Activated CD4-positive, alpha-beta T cell treated with anti-CD3 and anti-CD28 coated beads, Interleukin-10, Interleukin-2, amounts not matched to agents 100 ng/mL and 50 ng/mL, durations not matched to agents 16 hours and 8 hours (primary cell): Measurements from ENCODE around the gene HSD17B2.
"Not testable (repeated sequence)": the region's sequence is repeated elsewhere in the genome, so short reads cannot be mapped to it uniquely, and the experiment has no call there.

Source experiments
- DNase-seq: peaks from one replicate; pipeline ENCODE4 v3.0.0-alpha.2; 2020

HSD17B2 gene, protein sequence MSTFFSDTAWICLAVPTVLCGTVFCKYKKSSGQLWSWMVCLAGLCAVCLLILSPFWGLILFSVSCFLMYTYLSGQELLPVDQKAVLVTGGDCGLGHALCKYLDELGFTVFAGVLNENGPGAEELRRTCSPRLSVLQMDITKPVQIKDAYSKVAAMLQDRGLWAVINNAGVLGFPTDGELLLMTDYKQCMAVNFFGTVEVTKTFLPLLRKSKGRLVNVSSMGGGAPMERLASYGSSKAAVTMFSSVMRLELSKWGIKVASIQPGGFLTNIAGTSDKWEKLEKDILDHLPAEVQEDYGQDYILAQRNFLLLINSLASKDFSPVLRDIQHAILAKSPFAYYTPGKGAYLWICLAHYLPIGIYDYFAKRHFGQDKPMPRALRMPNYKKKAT

DNA sequence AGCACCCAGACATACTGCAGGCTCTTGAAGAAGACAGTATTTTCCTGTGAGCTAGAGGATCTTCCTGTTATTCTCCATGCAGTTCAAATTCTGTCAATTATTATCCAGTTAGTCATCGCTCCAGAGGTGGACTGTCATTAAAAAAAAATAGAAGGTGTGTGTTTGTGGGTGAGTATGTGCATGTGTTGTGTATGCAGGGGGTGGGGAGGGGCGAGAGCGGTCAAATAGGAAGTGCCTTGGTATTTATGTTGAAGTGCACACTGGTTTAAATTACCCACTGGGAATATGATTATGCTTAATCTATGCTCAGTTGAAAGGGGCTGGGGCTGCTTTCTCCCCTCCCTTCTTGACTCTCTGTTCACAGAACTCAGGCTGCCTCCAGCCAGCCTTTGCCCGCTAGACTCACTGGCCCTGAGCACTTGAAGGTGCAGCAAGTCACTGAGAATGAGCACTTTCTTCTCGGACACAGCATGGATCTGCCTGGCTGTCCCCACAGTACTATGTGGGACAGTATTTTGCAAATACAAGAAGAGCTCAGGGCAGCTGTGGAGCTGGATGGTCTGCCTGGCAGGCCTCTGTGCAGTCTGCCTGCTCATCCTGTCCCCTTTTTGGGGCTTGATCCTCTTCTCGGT lies at the start of gene HSD17B2:
Gene HSD17B2 (plus strand): TSS at position 273 of the 632 bp plus-strand sequence. CDS start 172 bp downstream, at position 445.
- no peak for DNase-seq

DNA sequence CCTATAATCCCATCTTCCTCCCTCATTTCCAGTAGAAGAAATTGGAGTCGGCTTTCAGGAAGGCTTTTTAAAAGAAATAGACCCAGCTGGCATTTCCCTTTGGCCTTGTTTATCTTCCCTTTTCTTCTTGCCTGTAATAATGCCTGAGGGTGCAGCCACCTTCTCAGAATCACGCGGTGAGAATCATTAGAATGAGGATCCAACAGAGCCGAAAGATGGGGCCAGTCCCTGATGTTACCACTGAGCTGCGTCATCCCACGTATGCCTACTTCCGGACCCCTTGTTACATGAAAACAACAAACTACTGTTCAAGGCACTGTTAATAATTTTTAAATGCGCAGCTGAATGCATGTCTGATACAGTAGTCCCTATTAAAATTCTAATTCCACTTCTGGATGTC lies 47.9 kb upstream of the HSD17B2 start:
- no peak for DNase-seq

DNA sequence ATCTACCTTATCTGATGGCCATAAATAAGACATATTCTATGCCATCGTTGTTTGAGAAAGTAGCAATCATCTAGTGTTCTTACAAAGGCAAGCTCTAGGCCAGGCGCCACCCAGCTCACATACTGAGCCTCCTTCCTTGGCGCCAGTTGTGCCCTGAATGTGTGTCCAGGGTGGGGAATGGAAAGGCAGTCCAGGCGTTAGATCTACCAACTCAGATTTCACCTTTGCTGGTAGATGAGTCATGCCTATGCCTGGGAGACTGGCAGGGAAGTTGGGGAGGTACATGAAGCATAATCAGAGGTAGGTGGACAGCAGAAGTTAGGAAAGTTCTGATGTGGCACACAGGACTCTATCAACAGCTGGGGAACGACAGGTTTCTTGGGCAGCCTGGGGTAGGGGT lies 47.3 kb upstream of the HSD17B2 start:
- no peak for DNase-seq

DNA sequence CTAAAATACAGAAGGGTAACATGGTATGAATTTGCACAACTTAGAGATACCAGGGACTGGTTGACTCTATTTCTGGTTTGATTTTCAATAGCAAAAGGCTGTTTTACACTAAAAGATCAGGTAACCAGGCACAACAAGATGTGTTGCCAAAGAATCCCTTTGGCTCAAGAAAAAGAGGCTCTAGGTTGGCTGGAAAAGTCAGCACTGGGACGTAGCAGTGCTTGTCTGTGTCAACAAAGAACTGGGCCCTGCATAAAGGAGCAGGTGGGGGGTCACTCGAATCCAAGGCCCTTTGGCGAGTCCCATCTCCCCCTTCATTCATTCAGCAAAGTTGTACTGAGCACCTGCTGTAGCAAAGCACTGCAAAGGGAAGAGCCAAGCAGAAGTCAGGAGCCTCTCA lies 42.2 kb upstream of the HSD17B2 start:
- DNase-seq: no peak

DNA sequence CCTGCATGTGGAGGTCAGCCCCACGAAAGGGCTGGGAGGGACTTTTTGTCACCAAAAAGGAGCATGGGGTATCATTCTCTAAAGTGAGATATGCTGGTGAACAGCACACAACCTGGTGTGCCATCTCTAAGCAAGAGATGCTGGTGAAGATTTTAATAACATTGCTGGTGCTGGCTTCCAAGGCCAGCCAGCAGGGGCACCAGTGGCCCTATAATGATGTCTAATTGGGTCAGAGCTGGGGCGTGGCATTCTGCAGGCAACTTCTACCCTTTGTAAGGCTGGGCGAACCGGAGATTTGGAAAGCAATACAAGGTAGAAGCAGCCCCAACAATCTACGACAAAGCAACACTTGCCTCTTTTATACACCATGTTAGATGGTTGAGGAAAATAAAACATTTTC lies 40.6 kb upstream of the HSD17B2 start:
- DNase-seq: no peak

DNA sequence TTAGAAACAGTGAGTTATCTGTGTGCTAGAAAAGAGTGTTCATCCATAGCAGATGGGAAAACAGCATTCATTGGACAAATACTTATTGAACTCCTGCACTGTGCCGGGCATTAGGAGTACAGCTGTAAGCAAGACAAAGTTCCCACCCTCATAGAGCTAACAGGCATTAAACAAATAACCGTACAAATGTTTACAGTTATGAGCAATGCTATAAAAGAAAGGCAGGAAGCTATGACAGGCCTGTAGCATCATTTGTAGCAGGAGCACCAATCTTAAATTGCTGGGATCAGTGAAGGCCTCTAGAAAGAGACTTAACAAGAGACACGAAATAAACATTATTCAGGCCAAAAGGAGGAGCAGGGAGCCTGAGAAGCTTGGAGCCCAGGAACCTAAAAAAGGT lies 39.4 kb upstream of the HSD17B2 start:
- DNase-seq: no peak

DNA sequence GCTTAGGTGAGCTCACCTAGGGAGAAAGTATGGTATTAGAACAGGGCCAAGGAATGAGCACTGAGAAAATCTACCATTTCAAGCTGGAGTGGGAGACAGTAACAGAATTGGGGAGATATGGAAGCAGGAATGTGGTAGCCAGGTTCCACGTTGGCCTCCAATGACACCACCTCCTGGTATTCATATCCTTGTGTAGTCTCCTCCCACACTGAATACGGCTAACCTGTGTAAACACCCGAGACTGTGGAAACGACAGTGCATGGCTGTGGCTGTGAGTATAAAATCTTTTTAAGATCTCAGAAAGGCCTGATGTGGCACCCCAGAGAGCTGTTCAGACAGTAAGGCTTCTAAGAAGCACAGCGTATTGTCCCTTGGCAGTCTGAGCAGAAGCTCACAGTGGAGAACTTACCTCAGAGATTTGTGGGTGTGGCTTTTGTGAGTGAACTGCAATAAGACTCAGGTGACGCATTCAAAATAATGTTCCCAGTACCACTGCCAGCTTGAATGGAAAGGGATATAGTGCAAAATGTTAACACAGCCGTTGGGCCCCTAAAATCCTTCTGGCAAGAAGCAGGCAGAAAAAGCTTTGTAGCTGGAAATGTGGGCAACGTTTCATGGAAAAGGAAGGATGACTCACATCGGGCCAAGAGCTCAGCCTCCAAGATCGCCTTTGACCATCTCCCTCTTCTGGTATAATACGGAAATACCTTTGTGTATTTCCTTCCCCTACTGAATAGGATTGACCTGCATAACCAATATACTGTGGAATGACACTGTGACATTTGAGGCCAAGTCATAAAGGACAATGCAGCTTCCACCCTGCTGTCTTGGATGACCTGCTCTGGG lies 38.2 kb upstream of the HSD17B2 start:
- DNase-seq: no peak

DNA sequence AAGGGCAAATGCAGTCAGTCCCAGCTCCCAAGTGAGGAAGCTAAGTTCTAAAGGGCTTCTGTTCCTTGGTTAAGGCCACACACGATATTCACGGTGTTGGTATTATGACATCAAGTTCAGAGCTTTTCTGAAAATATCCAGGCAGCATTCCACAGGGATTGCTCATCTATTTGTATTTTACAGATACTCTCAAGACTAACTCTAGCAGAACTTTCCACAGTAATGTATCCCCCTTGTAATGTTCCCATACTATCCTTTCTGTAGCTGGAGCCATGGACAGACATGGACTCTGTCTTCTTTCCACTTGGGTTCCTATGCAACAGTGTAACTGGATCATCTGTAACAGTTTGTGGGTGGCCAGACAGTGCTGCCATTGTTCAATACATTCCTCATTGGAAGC lies 37.3 kb upstream of the HSD17B2 start:
- DNase-seq: no peak

DNA sequence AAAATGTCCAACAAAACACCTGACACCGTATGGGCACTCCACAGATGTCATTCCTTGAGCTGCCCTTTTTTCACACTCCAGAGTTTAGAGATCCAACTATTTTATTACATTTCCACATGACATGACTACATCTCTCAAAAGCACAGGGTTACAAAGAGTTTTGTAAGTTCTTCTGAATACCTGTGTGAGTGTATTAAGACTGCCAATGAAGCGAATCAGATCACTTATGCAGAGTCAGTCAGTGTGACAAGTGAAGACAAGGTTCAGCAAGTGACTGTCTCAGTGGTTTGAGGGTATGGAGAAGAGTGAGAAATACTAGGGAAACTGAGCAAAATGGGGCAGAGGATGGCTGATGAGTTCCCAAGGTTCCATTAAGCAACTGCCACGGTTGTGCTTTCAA lies 32.2 kb upstream of the HSD17B2 start:
- DNase-seq: no peak

DNA sequence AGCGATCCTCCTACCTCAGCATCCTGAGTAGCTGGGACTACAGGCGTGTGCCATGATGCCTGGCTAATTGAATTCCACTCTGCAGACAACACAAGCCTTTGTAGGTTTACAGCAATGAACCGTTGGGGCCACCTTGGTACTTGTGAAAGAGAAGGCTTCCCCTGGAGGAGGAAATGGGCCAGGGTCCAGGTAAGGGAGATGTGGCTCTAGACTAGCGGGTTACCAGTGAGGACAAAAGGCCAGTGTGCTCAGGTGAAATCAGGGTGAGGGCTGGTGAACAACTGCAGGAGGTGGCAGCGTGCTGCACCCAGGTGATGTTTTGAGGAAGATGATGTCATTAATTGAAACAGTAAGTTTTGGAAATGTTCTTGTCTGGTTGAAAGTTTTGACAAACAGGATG lies 30.5 kb upstream of the HSD17B2 start:
- no peak for DNase-seq

DNA sequence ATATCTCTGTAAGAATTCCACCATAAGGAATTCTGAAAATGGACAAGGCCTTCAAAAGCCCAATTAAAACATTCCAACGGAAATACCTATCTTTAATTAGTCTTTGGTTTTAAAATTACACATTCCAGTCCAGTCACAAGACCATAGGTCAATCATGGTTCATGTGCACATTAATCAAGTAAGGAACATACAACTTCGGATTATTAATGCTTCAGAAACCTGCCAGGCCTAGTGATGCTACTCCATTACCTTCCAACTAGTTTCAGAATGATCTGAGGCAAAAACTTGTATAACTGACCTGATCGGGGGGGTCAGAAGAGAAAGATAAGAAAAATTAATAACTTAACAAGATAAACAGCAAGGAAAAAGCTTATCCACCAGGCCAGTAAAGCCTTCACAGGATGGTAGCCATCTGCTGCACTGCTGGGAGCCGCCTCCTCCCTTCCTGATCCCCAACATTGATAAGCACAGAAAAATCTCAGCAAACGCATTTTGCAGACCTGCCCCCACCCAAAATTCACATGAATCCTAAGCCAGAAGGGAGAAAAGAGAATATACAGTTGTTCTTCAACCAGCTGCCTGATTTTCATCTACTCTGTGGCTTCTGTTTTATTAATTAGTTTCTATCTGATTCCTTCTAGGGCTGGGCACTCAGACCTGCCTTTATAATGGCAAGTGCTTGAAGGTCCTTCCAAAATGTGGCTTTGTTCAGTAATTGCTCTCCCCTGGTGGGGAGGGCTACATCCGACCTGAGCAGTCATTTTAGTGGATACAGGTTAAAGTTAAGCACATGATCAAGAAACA lies 29.8 kb upstream of the HSD17B2 start:
- no peak for DNase-seq

DNA sequence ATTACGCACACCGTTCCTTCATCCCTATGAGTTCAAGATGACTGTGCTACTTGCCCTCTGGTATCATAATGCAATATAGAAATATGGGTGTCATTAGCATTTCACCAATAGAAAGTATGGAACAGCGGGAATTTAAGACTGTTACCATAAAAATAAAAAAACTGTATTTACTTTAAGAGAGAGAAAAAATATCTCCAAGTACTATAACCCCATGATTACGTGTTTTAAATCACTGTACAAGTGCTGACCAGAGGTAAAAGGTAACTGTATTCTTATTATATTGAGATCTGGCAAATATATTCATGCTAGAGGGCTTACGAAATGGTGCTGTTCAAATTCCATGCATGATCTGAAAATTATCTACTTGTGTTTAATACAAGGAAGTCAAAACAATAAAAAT lies 29.0 kb upstream of the HSD17B2 start:
- DNase-seq: no peak

DNA sequence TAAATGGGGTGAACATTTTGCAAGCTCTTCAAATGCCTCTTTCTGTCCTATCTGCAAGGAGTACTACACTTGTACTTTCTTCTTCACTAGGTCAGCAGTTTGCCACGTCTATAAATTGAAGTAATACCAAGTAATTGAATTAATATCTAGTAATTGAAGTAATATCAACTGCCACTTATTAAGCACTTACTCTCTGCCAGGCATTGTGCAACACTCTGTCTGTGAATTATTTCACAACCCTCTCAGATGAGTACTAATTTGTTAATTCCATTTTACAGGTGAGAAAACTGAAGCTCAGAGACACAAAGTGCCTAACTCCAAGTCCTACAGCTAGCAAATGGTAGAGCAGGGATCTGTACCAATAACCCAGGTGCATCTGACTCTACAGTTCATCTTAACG lies 27.9 kb upstream of the HSD17B2 start:
- DNase-seq: no peak

DNA sequence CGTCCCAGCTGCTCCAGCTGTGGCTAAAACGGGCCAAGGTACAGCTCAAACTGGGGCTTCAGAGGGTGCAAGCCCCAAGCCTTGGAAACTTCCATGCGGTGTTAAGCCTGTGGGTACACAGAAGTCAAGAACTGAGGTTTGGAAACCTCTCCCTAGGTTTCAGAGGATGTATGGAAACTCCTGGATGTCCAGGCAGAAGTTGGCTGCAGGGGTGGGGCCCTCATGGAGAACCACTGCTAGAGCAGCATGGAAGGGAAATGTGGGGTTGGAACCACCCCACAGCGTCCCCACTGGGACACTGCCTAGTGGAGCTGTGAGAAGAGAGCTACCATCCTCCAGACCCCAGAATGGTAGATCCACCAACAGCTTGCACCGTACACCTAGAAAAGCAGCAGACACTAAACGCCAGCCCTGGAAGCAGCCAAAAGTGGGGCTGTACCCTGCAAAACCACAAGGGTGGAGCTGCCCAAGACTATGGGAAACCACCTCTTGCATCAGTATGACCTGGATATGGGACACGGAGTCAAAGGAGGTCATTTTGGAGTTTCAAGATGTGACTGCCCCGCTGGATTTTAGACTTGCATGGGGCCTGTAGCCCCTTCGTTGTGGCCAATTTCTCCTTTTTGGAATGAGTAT lies 26.0 kb upstream of the HSD17B2 start:
- DNase-seq: no peak

DNA sequence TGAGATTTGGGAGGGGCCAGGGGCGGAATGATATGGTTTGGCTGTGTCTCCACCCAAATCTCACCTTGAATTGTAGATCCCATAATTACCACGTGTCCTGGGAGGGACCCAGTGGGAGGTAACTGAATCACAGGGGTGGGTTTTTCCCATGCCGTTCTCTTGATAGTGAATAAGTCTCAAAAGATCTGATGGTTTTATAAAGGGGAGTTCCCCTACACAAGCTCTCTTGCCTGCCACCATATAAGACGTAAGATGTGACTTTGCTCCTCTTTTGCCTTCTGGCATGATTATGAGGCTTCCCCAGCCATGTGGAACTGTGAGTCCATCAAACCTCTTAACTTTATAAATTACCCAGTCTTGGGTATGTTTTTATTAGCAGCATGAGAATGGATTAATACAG lies 25.3 kb upstream of the HSD17B2 start:
- not testable (repeated sequence) for DNase-seq

DNA sequence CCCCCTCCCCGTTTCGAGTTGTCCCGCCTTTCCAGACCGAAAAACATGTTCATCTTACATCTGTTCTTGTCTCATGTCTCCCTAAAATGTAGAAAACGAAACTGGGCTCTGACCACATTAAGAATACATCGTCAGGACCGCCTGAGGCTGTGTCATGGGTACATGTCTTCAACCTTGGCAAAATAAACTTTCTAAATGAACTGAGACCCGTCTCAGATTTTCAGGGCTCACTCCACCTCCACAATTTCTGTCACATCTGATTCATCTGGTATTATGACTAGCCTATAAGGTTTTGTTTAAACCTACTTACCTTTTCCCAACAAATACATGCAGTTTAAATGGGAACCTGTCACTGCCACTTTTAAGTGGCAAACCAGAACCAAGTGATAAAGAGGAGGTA lies 24.4 kb upstream of the HSD17B2 start:
- DNase-seq: no peak

DNA sequence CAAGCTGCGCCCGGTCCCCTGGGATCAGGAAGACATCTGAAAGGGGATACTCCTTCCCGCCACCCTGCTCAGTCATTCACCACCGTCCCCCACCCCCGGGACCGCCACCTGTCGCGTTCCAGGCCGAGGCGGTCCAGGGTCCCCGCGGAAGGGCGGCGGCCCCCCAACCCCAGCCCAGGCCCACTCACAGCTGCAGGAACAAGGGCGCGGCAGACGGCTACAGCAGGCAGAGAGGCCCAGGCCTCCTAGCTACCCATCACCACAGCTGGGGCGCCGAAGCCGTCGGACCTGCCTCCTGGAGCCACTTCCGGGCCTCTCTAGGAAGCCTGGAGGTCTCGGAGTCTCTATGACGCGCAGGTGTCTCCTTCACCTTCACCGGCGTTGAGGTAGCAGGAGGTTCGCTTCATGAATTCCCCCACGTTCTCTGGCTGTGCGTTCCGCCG lies 23.8 kb upstream of the HSD17B2 start, which contains the start of gene SDR42E1:
Gene SDR42E1 (minus strand): TSS at position 272 of the 443 bp plus-strand sequence. CDS start 10,612 bp downstream, outside the sequence.
- peak; percentile 57 for DNase-seq

DNA sequence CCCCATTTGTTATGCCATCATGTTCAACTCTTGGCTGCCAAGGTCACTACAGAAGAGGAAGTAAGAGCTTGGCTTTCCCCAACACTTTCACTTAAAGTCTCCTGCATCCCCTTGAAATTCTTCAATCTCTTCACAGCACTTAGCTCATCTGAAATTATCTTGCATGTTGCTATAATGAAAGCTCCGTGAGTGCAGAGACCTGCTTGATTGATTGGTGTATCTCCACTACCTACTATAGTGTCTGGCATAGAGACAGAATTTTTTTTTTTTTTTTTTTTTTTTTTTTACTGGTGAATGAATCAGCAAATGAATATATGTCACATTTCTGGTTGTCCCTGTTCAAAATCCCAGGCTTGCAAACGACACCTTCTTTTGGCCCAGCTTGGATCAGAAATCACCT lies 21.9 kb upstream of the HSD17B2 start:
- no peak for DNase-seq

DNA sequence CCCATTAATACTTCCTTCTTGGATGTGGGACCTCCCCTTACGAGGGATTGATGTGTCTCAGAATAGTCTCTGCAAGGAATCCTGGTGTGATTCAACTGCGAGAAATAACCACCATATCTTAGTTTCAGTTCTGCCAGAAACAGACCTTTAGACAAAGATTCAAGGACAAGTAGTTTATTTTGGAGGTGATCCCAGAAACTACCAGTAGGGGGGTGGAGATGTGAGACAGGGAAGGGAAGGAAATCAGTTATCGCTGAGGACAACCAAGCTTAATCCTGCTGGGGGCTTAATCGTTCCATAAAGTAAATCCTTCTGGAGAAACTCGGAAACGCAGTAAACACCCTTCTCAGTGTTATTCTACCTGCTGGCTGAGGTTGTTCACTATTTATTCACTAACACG lies 18.8 kb upstream of the HSD17B2 start:
- DNase-seq: no peak

DNA sequence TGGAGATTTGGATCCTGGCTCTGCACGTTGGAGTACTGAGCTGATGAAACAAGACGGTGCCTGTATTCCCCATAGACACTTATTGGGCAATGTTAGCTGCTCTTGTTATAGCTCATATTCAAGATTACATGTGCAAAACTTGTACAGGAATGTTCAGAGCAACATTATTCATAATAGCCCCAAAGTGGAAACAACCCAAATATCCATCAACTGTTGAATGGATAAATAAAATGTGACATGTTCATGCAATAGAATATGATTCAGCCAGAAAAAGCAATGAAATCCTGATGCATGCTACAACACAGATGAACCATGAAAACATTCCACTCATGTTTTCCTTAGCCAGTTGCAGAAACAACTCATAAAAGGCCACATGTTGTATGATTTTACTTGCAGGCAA lies 18.1 kb upstream of the HSD17B2 start:
- no peak for DNase-seq

DNA sequence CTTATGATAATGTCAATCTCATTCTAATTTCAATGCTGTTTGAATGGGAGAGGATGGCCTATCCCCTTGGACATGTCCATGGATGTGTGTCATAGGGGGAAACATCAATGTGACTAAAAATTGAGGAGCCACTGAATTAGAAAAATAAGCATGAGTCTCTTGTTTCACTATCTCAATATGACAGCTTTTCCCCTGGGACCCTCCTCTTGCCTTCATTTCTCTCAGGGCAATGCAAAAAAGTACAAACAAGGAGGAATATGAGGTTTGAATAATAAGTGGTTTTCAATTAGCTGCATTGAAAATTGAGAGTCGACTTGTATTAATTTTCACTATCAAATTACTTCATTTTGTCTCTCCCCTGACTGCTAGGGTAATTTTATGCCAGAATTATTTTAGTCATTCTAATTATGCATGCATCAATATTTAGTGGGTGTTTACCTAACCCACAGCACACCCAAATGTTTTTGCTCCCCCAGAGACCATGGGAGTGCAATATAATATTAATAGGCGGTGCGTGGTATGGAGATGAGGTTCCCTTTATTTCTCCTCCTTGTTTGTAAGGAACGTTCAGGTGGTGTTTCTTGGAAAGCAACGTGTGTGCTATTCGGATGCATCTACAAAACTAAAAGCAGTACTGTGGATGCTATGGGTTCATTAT lies 17.0 kb upstream of the HSD17B2 start:
- no peak for DNase-seq

DNA sequence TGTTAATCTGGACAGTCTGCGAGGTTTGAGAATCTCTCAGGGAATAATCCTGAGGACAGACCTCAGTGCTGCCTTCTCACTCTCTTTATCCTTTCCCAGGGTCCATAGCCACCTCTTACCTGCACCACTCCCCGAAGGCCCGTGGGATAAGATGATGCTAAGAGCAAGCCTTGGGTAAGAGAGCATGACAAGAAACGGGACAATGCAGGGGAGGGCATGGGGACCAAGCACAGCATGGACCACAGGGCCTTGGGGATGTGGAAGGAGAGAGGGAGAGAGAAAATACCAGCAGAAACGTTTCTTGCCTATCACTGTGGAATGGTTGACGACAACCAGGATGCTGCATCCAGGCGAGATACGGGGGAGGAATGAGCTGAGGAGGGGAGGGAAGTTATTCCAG lies 15.5 kb upstream of the HSD17B2 start:
- DNase-seq: no peak
